ENCODE data around the gene KIAA1328. TPM values are rescaled to one million over a fixed set of nuclear protein-coding genes. Genes with fewer than 3 reads are reported as not detected.

Gene KIAA1328
- polyA plus RNA-seq, 2 of the 4 experiments (the other 2 are of a cell fraction): 1.7 to 3.9 TPM

DNA sequence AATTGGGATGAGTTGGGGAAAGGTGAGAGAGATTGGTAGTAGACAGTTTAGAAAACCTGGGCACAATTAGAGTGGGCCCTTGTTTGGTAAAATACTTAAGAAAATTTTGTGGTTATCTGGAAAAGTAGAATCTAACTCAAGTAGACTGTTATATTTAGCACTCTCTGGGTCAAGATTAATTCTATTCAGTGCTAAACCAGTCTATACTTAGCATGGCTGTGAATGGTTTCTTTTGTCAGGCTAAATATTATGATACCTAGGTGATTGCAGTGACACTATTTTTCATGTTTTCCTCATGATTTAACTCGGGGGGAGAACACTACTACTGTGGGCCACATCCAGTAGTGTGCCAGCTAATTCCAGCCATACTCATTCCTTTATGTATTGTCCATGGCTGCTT, 58.9 kb downstream of the KIAA1328 start:
- no peaks in the 10 kb centered on the region for H3K4me1 ChIP-seq
- no peak for DNase-seq (ENCODE audit: low read depth in 1 of 2, low spot score in 1 of 2)
- ChIA-PET POLR2A (no interaction called here), CTCF (no interaction called here)
- H3K9me3 ChIP-seq: no peaks in the 10 kb centered on the region
- H3K27ac ChIP-seq: no peak overlapping the region
- no peak overlapping the region for H3K4me2 ChIP-seq
- TF ChIP-seq SMC3 (IDR thresholded peaks at IDR 0.05) (no peak), MYC (IDR thresholded peaks at IDR 0.05; ENCODE audit: borderline replicate concordance, low read length) (no peak), RAD21 (conservative IDR thresholded peaks at IDR 0.05 in 1 of 2, IDR thresholded peaks at IDR 0.05 in 1 of 2) (no peak), KDM5A (IDR thresholded peaks at IDR 0.05) (no peak), PHF8 (IDR thresholded peaks at IDR 0.05; ENCODE audit: borderline replicate concordance, low read depth) (no peak), POLR2A (IDR thresholded peaks at IDR 0.05; ENCODE audit: low read length) (no peak), HOXB13 (CRISPR knock-in tag; IDR thresholded peaks at IDR 0.05; ENCODE audit: low read depth) (no peak), CBX2 (IDR thresholded peaks at IDR 0.05; ENCODE audit: borderline replicate concordance, low read depth) (no peak), EHF (CRISPR knock-in tag; IDR thresholded peaks at IDR 0.05) (no peak), NPAS2 (CRISPR knock-in tag; IDR thresholded peaks at IDR 0.05; ENCODE audit: borderline replicate concordance) (no peak), MAFK (IDR thresholded peaks at IDR 0.05; ENCODE audit: partially characterized antibody) (no peak), RNF2 (IDR thresholded peaks at IDR 0.05; ENCODE audit: borderline replicate concordance, low read depth) (no peak), RCOR1 (IDR thresholded peaks at IDR 0.05; ENCODE audit: low read depth, low read length) (no peak), POLR2AphosphoS2 (conservative IDR thresholded peaks at IDR 0.05; ENCODE audit: low read length) (no peak), EP300 (IDR thresholded peaks at IDR 0.05) (no peak), CBX8 (IDR thresholded peaks at IDR 0.05) (no peak), RFX5 (IDR thresholded peaks at IDR 0.05) (no peak), FOXS1 (CRISPR knock-in tag; IDR thresholded peaks at IDR 0.05) (no peak)
- TF ChIP-seq, protein P1, sequence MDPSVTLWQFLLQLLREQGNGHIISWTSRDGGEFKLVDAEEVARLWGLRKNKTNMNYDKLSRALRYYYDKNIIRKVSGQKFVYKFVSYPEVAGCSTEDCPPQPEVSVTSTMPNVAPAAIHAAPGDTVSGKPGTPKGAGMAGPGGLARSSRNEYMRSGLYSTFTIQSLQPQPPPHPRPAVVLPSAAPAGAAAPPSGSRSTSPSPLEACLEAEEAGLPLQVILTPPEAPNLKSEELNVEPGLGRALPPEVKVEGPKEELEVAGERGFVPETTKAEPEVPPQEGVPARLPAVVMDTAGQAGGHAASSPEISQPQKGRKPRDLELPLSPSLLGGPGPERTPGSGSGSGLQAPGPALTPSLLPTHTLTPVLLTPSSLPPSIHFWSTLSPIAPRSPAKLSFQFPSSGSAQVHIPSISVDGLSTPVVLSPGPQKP (IDR thresholded peaks at IDR 0.05; ENCODE audit: low read depth, low read length): no peak
- TF ChIP-seq, protein P2, sequence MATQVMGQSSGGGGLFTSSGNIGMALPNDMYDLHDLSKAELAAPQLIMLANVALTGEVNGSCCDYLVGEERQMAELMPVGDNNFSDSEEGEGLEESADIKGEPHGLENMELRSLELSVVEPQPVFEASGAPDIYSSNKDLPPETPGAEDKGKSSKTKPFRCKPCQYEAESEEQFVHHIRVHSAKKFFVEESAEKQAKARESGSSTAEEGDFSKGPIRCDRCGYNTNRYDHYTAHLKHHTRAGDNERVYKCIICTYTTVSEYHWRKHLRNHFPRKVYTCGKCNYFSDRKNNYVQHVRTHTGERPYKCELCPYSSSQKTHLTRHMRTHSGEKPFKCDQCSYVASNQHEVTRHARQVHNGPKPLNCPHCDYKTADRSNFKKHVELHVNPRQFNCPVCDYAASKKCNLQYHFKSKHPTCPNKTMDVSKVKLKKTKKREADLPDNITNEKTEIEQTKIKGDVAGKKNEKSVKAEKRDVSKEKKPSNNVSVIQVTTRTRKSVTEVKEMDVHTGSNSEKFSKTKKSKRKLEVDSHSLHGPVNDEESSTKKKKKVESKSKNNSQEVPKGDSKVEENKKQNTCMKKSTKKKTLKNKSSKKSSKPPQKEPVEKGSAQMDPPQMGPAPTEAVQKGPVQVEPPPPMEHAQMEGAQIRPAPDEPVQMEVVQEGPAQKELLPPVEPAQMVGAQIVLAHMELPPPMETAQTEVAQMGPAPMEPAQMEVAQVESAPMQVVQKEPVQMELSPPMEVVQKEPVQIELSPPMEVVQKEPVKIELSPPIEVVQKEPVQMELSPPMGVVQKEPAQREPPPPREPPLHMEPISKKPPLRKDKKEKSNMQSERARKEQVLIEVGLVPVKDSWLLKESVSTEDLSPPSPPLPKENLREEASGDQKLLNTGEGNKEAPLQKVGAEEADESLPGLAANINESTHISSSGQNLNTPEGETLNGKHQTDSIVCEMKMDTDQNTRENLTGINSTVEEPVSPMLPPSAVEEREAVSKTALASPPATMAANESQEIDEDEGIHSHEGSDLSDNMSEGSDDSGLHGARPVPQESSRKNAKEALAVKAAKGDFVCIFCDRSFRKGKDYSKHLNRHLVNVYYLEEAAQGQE (IDR thresholded peaks at IDR 0.05): no peak
- FAIRE-seq: no peak
- WGBS (ENCODE audit: missing lambda C conversion rate): 20% methylated on average over 1 of the region's 1 CpG
- no peak overlapping the region for H3K4me3 ChIP-seq
- no peak for ATAC-seq

DNA sequence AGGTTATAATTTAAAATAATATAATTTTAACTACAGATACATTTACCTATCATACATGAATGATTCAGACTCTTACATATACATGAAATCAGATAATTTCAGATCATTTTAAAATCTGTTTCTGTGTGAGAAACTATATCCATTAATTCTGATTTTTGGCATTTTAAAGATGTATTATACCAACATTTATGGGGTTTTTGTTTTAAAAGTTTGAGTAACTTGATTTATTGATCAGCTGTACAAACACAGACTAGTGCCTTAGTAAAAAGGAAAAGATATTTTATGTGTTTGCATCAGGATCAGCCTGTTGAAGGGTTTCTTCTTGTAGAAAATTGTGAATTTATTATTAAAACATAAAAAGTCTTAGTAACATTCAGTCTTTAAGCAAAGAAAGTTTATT, 59.9 kb downstream of the KIAA1328 start:
- FAIRE-seq (no peak), DNase-seq (ENCODE audit: low read depth in 1 of 2, low spot score in 1 of 2) (no peak), ATAC-seq (no peak)
- ChIA-PET CTCF (no interaction called here), POLR2A (no interaction called here)
- TF ChIP-seq TP53 (CRISPR knock-in tag; IDR thresholded peaks at IDR 0.05): no peak
- no peak for TF ChIP-seq RCOR1 (IDR thresholded peaks at IDR 0.05; ENCODE audit: low read depth, low read length)
- no peak for TF ChIP-seq EHF (CRISPR knock-in tag; IDR thresholded peaks at IDR 0.05)
- no peak for TF ChIP-seq CBX2 (IDR thresholded peaks at IDR 0.05; ENCODE audit: borderline replicate concordance, low read depth)
- TF ChIP-seq, protein P3, sequence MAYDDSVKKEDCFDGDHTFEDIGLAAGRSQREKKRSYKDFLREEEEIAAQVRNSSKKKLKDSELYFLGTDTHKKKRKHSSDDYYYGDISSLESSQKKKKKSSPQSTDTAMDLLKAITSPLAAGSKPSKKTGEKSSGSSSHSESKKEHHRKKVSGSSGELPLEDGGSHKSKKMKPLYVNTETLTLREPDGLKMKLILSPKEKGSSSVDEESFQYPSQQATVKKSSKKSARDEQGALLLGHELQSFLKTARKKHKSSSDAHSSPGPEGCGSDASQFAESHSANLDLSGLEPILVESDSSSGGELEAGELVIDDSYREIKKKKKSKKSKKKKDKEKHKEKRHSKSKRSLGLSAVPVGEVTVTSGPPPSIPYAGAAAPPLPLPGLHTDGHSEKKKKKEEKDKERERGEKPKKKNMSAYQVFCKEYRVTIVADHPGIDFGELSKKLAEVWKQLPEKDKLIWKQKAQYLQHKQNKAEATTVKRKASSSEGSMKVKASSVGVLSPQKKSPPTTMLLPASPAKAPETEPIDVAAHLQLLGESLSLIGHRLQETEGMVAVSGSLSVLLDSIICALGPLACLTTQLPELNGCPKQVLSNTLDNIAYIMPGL (CRISPR knock-in tag; IDR thresholded peaks at IDR 0.05; ENCODE audit: borderline replicate concordance): no peak
- H3K4me3 ChIP-seq: no peak overlapping the region
- no peak overlapping the region for H3K4me2 ChIP-seq
- no peak overlapping the region for H3K27ac ChIP-seq
- no peaks in the 10 kb centered on the region for H3K9me3 ChIP-seq
- H3K4me1 ChIP-seq: no peaks in the 10 kb centered on the region
